ENCODE results near the gene C1QTNF1.

GRCh38 chr17:79003661-79004411 is 20.1 kb upstream of the C1QTNF1 start:
- no peak for TF ChIP-seq CTCF (conservative IDR thresholded peaks at IDR 0.05; ENCODE audit: low read depth, low read length)
- TF ChIP-seq EZH2 (IDR thresholded peaks at IDR 0.05; ENCODE audit: borderline replicate concordance, low read depth, low read length, poor library complexity, severe bottlenecking): no peak
